Measurements from ENCODE around the gene ZNF580. TPM values are rescaled to one million over a fixed set of nuclear protein-coding genes. Genes with fewer than 3 reads are reported as not detected.

Gene ZNF580
- total RNA-seq, 4 donors from 2014 or later = 4.8 to 69.8 (median 19.1) TPM

DNA sequence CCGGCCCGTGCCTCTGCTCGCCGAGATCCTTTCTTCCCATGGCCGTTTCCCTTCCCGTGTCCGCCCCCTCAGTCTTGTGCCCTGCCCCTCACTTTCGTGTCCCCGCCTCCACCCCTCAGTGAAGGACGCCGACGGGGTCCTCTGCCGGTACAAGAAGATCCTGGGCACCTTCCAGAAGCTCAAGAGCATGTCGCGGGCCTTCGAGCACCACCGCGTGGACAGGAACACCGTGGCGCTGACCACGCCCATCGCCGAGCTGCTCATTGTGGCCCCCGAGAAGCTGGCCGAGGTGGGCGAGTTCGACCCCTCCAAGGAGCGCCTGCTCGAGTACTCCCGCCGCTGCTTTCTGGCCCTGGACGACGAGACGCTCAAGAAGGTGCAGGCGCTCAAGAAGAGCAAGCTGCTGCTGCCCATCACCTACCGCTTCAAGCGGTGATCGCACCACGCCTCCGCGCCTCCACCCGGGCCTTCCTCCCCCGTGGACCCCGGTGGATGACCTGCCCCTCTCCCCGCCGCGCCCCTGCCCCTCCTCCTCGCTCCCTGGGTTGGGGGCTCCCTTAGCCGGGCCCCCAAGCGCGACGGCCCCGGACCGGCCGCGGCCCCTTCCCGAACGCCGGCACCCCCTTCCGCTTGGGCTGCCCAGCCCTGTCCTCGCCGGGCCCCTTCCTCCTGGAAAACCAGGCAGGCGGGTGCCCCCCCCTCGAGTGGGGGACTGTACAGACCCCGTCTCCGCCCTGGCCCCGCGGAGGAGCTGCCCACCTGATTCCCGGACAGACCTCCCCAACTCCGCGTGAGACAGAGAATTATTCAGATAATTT lies 11.7 kb downstream of the ZNF580 start:
- Histone ChIP-seq H3K36me3 (no peaks in the 10 kb centered on the region), H3K4me1 (peaks cover 7 to 22% of the 10 kb centered on the region in 2 donors), H3K9me3 (no peaks in the 10 kb centered on the region), H3K27me3 (no peaks in the 10 kb centered on the region), H3K4me3 (no peak overlapping the region), H3K27ac (peak overlapping the region in 1 of 2 donors; percentile 99)
- TF ChIP-seq, protein P1, sequence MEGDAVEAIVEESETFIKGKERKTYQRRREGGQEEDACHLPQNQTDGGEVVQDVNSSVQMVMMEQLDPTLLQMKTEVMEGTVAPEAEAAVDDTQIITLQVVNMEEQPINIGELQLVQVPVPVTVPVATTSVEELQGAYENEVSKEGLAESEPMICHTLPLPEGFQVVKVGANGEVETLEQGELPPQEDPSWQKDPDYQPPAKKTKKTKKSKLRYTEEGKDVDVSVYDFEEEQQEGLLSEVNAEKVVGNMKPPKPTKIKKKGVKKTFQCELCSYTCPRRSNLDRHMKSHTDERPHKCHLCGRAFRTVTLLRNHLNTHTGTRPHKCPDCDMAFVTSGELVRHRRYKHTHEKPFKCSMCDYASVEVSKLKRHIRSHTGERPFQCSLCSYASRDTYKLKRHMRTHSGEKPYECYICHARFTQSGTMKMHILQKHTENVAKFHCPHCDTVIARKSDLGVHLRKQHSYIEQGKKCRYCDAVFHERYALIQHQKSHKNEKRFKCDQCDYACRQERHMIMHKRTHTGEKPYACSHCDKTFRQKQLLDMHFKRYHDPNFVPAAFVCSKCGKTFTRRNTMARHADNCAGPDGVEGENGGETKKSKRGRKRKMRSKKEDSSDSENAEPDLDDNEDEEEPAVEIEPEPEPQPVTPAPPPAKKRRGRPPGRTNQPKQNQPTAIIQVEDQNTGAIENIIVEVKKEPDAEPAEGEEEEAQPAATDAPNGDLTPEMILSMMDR (IDR thresholded peaks at IDR 0.05) = no peak
- no peak for TF ChIP-seq POLR2A (IDR thresholded peaks at IDR 0.05)
- DNase-seq = no peak
- intact Hi-C loops (cut with DNase I; ENCODE audit: low total_unique reads) = no loop called here

DNA sequence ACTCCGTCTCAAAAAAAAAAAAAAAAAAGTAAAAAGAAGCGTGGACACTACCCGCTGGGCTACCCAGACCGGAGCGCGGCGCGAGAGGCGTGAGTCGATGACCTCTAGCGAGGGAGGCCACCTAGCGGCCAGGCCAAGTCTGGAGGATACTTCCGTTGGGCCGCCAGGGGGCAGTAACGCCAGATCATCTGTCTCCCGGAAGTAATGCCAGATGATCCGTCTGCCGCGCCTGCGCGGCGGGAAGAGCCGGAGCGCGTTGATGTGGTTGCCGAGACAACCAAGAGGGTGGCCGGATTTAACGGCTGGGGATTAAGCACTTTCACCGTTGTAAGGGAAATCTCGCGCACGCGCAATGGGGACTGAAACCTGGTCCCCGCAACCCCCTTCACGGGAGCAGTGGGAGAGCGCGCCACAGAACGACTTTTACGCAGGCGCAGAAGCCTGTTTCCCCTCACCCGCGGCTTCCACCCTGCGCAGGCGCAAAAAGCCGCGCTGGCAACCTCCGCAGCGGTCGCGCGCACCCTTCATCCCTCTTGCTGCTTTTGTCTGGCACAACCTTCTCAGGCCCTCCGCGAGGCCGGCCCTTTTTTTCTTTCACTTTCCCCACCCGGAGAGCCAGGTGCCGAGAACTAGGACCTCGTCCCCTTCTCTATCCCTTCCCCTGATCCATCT lies 13.0 kb downstream of the ZNF580 start:
- intact Hi-C loops (cut with DNase I; ENCODE audit: low total_unique reads) = no loop called here
- DNase-seq = peak; percentile 99
- Histone ChIP-seq H3K27me3 (no peaks in the 10 kb centered on the region), H3K4me3 (peak overlapping the region; percentile 80 to 95), H3K4me1 (peaks cover 14 to 35% of the 10 kb centered on the region in 2 donors), H3K27ac (peak overlapping the region; percentile 99 to 100), H3K9me3 (no peaks in the 10 kb centered on the region), H3K36me3 (no peaks in the 10 kb centered on the region)
- TF ChIP-seq, protein P1 (IDR thresholded peaks at IDR 0.05) = peak; percentile 94 to 100 (median 99)
- peak; percentile 76 to 92 for TF ChIP-seq POLR2A (IDR thresholded peaks at IDR 0.05)

GRCh38 chr19:55654323-55654867 lies 13.6 kb downstream of the ZNF580 start:
- Histone ChIP-seq H3K4me3 (peak overlapping the region; percentile 80 to 95), H3K27me3 (no peaks in the 10 kb centered on the region), H3K4me1 (peaks cover 15 to 35% of the 10 kb centered on the region in 2 donors), H3K36me3 (no peaks in the 10 kb centered on the region), H3K27ac (peak overlapping the region; percentile 99 to 100), H3K9me3 (no peaks in the 10 kb centered on the region)
- DNase-seq = peak; percentile 99 to 100
- no peak for TF ChIP-seq POLR2A (IDR thresholded peaks at IDR 0.05)
- TF ChIP-seq, protein P1 (IDR thresholded peaks at IDR 0.05) = no peak
- intact Hi-C loops (cut with DNase I; ENCODE audit: low total_unique reads) = no loop called here

GRCh38 chr19:55654868-55655647 lies 14.3 kb downstream of the ZNF580 start, which contains the start of gene U2AF2:
Gene U2AF2 (plus strand): TSS chr19:55655035. CDS start chr19:55655105, 70 bp downstream.
- Histone ChIP-seq H3K4me3 (peak within 1 kb of the TSS; percentile 80 to 95), H3K27ac (peak within 1 kb of the TSS; percentile 99 to 100), H3K9me3 (no peaks in the 10 kb centered on the region), H3K4me1 (peaks cover 15 to 41% of the 10 kb centered on the region in 2 donors), H3K36me3 (no peaks in the 10 kb centered on the region), H3K27me3 (no peaks in the 10 kb centered on the region)
- TF ChIP-seq, protein P1 (IDR thresholded peaks at IDR 0.05) = peak in 1 of 4 experiments; percentile 2
- TF ChIP-seq POLR2A (IDR thresholded peaks at IDR 0.05) = peak; percentile 31 to 73
- peak; percentile 95 to 97 for DNase-seq
- intact Hi-C loops (cut with DNase I; ENCODE audit: low total_unique reads) = no loop called here

Measured in uterus (tissue), 4 donors.